ENCODE measurements around the gene KCNMB2.
"Not testable (repeated sequence)": the region's sequence is repeated elsewhere in the genome, so short reads cannot be mapped to it uniquely, and the experiment has no call there.

Gene KCNMB2

DNA sequence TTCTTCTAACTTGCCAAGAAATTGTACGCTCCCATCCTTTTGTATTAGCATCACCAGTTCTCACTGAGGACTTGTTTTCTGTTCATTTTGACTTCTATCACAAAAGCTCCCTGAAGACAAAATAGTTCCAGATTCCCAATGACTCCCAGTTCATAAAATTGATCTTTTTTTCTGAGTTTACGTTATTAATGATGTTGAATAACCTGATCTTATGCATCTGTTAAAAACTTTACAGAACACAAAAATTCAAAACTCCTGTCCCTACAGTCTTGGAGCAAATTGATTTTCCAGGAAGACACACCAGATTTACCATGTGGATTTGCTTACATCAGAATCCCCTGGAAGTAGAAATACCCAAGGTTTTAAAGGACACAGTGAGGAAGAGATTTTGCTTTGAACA is 8.3 kb upstream of the KCNMB2 start:
- no peaks in the 10 kb centered on the region for H3K27me3 ChIP-seq (ENCODE audit: insufficient read depth, low read length)
- H3K4me3 ChIP-seq (ENCODE audit: low read length) = no peak overlapping the region
- H3K36me3 ChIP-seq (ENCODE audit: insufficient read depth, low read length) = no peaks in the 10 kb centered on the region
- no peaks in the 10 kb centered on the region for H3K9me3 ChIP-seq (ENCODE audit: low read length)
- H2AFZ ChIP-seq (ENCODE audit: low read depth, low read length) = no peak overlapping the region
- H3K4me1 ChIP-seq (ENCODE audit: insufficient read depth, low read length) = no peaks in the 10 kb centered on the region

DNA sequence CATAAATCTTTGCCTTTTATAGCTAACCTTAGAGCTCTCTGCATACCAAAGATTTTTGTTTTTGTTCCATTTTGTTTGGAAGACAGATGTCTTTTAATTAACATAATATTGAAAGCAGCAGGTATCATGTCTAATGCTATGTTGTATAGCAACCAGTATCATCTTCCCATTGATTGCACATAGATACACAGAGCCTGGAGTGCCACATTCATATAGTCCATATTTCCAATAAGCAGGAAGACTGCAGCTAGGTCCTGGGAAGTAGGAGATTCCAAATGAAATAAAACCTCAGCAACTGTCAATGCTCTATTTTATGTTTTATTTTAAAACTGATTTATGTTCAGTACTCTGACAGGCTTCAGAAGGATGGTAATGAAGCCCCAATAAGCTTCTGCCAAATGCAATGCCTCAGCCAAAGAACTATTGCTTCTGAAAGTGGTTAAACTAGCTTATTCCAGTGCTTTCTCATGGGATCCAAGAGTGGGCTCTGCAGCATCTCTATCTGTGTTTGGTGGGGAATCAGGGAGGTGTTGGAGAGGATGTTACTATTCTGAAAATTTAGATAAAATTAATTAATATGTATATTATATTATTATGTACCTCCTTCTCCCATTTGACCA is 6.5 kb upstream of the KCNMB2 start:
- Histone ChIP-seq H3K4me1 (ENCODE audit: insufficient read depth, low read length) (no peaks in the 10 kb centered on the region), H3K27me3 (ENCODE audit: insufficient read depth, low read length) (no peaks in the 10 kb centered on the region), H2AFZ (ENCODE audit: low read depth, low read length) (no peak overlapping the region), H3K4me3 (ENCODE audit: low read length) (no peak overlapping the region), H3K36me3 (ENCODE audit: insufficient read depth, low read length) (no peaks in the 10 kb centered on the region), H3K9me3 (ENCODE audit: low read length) (no peaks in the 10 kb centered on the region)

GRCh38 chr3:178532476-178532875 is 3.8 kb upstream of the KCNMB2 start:
- Histone ChIP-seq H2AFZ (ENCODE audit: low read depth, low read length) (no peak overlapping the region), H3K9me3 (ENCODE audit: low read length) (no peaks in the 10 kb centered on the region), H3K4me1 (ENCODE audit: insufficient read depth, low read length) (peaks cover 22% of the 10 kb centered on the region), H3K36me3 (ENCODE audit: insufficient read depth, low read length) (no peaks in the 10 kb centered on the region), H3K27me3 (ENCODE audit: insufficient read depth, low read length) (no peaks in the 10 kb centered on the region), H3K4me3 (ENCODE audit: low read length) (no peak overlapping the region)

DNA sequence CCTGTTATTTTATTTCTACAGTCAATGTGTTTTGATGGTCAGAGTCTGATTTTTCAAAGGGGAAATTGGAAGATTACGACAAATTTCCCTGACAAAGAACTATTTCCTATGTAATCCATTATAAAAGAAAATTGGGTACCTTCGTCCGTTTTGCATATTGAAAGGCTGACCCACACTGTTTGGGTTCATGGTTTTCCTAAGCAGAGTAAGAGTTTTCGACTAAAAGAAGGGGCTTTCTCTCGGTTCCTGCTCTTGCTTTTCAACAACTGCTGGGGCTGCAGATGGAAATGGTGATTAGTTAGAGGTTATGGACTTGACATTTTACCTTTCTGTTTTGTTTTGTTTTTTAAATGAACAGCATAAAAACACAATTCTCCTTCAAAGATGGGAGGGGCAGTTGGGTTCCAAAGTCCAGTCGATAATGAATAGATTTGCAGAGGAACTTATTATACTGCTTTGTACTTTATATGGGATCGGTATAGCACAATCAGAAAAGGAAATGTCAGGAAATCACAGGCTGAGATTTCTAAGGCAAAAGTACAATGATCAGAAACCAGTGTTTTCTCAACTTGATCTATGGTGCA is 978 bp downstream of the KCNMB2 start:
- peaks cover 23% of the 10 kb centered on the region for H3K4me1 ChIP-seq (ENCODE audit: insufficient read depth, low read length)
- peak overlapping the region; percentile 83 for H2AFZ ChIP-seq (ENCODE audit: low read depth, low read length)
- H3K27me3 ChIP-seq (ENCODE audit: insufficient read depth, low read length) = peaks cover 4% of the 10 kb centered on the region
- H3K36me3 ChIP-seq (ENCODE audit: insufficient read depth, low read length) = no peaks in the 10 kb centered on the region
- no peak overlapping the region for H3K4me3 ChIP-seq (ENCODE audit: low read length)
- no peaks in the 10 kb centered on the region for H3K9me3 ChIP-seq (ENCODE audit: low read length)

GRCh38 chr3:178538056-178538455 is 1.8 kb downstream of the KCNMB2 start:
- no peaks in the 10 kb centered on the region for H3K9me3 ChIP-seq (ENCODE audit: low read length)
- H3K4me1 ChIP-seq (ENCODE audit: insufficient read depth, low read length) = peaks cover 23% of the 10 kb centered on the region
- H3K4me3 ChIP-seq (ENCODE audit: low read length) = no peak overlapping the region
- H3K36me3 ChIP-seq (ENCODE audit: insufficient read depth, low read length) = no peaks in the 10 kb centered on the region
- peaks cover 4% of the 10 kb centered on the region for H3K27me3 ChIP-seq (ENCODE audit: insufficient read depth, low read length)
- H2AFZ ChIP-seq (ENCODE audit: low read depth, low read length) = no peak overlapping the region

DNA sequence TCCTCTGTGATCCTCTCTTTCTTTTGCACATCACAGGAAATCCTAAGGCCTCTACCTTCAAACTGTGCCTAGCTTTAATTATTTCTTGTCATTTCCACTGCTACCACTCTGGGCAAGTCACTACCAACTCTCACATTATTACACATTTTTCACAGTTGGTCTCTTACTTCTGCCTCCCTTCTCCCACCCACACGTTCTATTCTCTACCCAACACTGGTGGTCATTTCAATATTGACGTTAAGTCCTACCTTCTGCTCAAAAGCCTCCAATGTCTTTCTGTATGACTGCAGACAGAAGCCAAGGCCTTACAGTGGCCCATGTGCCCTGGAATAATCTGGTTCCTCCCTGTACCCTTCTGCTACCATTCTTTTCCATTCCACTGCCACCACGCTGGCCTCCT is 3.9 kb downstream of the KCNMB2 start:
- Histone ChIP-seq H3K27me3 (ENCODE audit: insufficient read depth, low read length) (peaks cover 4% of the 10 kb centered on the region), H3K4me3 (ENCODE audit: low read length) (no peak overlapping the region), H3K4me1 (ENCODE audit: insufficient read depth, low read length) (peaks cover 23% of the 10 kb centered on the region), H3K36me3 (ENCODE audit: insufficient read depth, low read length) (no peaks in the 10 kb centered on the region), H3K9me3 (ENCODE audit: low read length) (no peaks in the 10 kb centered on the region), H2AFZ (ENCODE audit: low read depth, low read length) (no peak overlapping the region)

DNA sequence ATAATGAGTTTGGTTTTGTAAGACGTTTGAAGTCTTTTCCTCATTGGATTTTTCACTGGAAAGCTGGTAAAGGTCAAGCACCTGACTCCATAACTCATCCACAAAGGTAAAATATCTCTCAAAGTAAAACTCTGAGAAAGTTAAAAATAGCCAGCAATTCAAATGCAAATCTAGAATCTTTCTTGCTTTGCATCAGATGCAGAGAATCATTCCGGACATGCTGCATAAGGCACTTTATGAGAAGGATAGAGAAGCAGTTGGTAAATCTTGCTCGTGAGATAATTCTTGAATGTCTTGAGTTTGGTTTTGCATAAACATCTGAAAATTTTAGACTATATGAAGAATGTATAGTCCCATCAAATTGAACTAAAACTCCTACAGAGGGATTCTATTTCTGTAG is 9.1 kb downstream of the KCNMB2 start:
- no peaks in the 10 kb centered on the region for H3K27me3 ChIP-seq (ENCODE audit: insufficient read depth, low read length)
- H2AFZ ChIP-seq (ENCODE audit: low read depth, low read length) = no peak overlapping the region
- no peaks in the 10 kb centered on the region for H3K4me1 ChIP-seq (ENCODE audit: insufficient read depth, low read length)
- H3K9me3 ChIP-seq (ENCODE audit: low read length) = no peaks in the 10 kb centered on the region
- H3K4me3 ChIP-seq (ENCODE audit: low read length) = no peak overlapping the region
- H3K36me3 ChIP-seq (ENCODE audit: insufficient read depth, low read length) = no peaks in the 10 kb centered on the region

DNA sequence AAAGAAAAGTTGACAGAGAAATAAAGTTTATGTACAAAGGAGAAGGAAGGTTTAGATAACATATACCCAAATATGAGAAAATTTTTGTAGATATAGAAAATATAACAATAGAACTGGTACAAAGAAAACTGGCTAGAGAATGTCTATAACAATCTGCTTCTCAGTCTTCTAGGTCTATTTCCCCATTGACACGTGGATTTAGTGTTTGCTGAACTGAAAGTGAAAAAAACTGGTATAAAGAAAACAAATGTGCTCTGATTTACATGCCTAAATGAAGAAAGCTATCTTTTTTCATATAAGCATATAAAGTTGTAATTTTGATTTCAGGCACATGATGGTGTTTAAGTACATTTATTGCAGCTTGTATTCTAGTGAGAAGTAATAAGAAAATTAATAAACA is 9.8 kb downstream of the KCNMB2 start:
- Histone ChIP-seq H3K4me1 (ENCODE audit: insufficient read depth, low read length) (no peaks in the 10 kb centered on the region), H2AFZ (ENCODE audit: low read depth, low read length) (no peak overlapping the region), H3K36me3 (ENCODE audit: insufficient read depth, low read length) (no peaks in the 10 kb centered on the region), H3K9me3 (ENCODE audit: low read length) (no peaks in the 10 kb centered on the region), H3K27me3 (ENCODE audit: insufficient read depth, low read length) (no peaks in the 10 kb centered on the region), H3K4me3 (ENCODE audit: low read length) (no peak overlapping the region)

GRCh38 chr3:178549426-178549825 is 13.2 kb downstream of the KCNMB2 start:
- not testable (repeated sequence) for H3K9me3 ChIP-seq (ENCODE audit: low read length); H3K4me1 ChIP-seq (ENCODE audit: insufficient read depth, low read length); H3K4me3 ChIP-seq (ENCODE audit: low read length); H3K36me3 ChIP-seq (ENCODE audit: insufficient read depth, low read length); H3K27me3 ChIP-seq (ENCODE audit: insufficient read depth, low read length); H2AFZ ChIP-seq (ENCODE audit: low read depth, low read length)

GRCh38 chr3:178551916-178552321 is 15.7 kb downstream of the KCNMB2 start:
- Histone ChIP-seq H3K9me3 (ENCODE audit: low read length) (no peaks in the 10 kb centered on the region), H3K4me1 (ENCODE audit: insufficient read depth, low read length) (no peaks in the 10 kb centered on the region), H3K4me3 (ENCODE audit: low read length) (no peak overlapping the region), H3K36me3 (ENCODE audit: insufficient read depth, low read length) (no peaks in the 10 kb centered on the region), H3K27me3 (ENCODE audit: insufficient read depth, low read length) (no peaks in the 10 kb centered on the region), H2AFZ (ENCODE audit: low read depth, low read length) (no peak overlapping the region)

DNA sequence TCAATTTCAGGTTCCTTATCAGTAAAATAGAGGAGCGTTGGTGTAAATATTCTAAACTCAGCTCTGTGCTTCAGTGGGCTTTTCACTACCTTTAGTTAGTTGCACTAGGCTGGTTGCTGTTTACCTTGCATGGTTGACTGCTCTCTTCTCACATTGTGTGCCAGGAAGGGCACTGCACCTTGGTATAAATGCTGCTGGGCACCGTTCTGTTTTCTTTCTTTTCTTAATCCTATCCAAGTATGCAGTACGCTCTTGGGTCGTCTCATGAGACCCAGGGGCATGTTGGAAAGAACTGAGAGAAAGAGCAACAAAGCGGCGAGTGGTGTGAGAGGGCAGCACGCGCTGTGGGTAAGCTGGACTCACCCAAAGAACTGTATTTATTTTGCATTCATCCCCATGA is 22.4 kb downstream of the KCNMB2 start:
- H3K36me3 ChIP-seq (ENCODE audit: insufficient read depth, low read length) = no peaks in the 10 kb centered on the region
- no peaks in the 10 kb centered on the region for H3K4me1 ChIP-seq (ENCODE audit: insufficient read depth, low read length)
- no peaks in the 10 kb centered on the region for H3K27me3 ChIP-seq (ENCODE audit: insufficient read depth, low read length)
- H2AFZ ChIP-seq (ENCODE audit: low read depth, low read length) = no peak overlapping the region
- H3K9me3 ChIP-seq (ENCODE audit: low read length) = no peaks in the 10 kb centered on the region
- no peak overlapping the region for H3K4me3 ChIP-seq (ENCODE audit: low read length)

DNA sequence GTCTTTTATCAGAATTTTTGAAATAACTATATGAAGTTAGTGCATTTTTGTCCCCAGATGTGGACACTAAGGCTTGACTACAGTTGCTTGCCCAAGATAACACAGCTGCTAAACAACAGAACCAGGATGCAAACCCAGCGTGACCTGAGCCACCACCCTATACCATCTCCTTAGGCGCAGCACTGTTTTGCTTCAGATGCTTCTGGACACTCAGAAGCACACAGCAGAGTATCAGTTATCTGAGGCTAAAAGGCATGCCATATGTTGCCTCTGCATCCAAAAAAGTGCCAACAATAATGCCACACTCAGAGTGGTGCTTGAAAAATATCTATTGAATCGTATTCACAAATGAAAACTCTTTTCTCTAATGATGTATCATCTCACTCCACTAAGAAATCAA is 24.5 kb downstream of the KCNMB2 start:
- Histone ChIP-seq H3K4me1 (ENCODE audit: insufficient read depth, low read length) (no peaks in the 10 kb centered on the region), H3K36me3 (ENCODE audit: insufficient read depth, low read length) (no peaks in the 10 kb centered on the region), H2AFZ (ENCODE audit: low read depth, low read length) (no peak overlapping the region), H3K4me3 (ENCODE audit: low read length) (no peak overlapping the region), H3K27me3 (ENCODE audit: insufficient read depth, low read length) (no peaks in the 10 kb centered on the region), H3K9me3 (ENCODE audit: low read length) (no peaks in the 10 kb centered on the region)

DNA sequence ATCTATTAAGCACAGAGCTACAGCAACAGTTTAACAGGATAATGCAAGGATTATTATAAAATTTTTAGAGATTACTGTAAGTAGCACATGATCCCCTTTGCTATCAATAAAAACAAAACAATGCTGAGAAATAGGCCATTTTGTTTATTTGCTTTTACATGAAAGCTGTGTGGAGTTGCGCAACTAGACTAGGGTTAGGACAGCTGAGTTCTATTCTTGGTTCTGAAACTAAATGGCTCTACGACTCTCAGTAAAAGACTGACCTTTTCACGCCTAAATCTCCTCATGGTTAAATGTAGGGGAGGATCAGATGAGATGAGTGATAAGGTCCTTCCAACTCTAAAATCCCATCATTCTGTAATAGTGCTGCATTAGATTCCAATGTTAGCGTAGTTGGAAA is 25.0 kb downstream of the KCNMB2 start:
- Histone ChIP-seq H2AFZ (ENCODE audit: low read depth, low read length) (no peak overlapping the region), H3K9me3 (ENCODE audit: low read length) (no peaks in the 10 kb centered on the region), H3K4me1 (ENCODE audit: insufficient read depth, low read length) (no peaks in the 10 kb centered on the region), H3K27me3 (ENCODE audit: insufficient read depth, low read length) (no peaks in the 10 kb centered on the region), H3K36me3 (ENCODE audit: insufficient read depth, low read length) (no peaks in the 10 kb centered on the region), H3K4me3 (ENCODE audit: low read length) (no peak overlapping the region)
